ENCODE measurements around the gene AFTPH.

The AFTPH gene

GRCh38 chr2:64540615-64541014 is 16.5 kb downstream of the AFTPH start:
- FAIRE-seq, result no peak
- DNase-seq (ENCODE audit: low spot score), result no peak

- FAIRE-seq (no peak), DNase-seq (ENCODE audit: low spot score) (no peak)
These were observed 17.4 kb downstream of the AFTPH start for GRCh38 chr2:64541547-64541946.

DNA sequence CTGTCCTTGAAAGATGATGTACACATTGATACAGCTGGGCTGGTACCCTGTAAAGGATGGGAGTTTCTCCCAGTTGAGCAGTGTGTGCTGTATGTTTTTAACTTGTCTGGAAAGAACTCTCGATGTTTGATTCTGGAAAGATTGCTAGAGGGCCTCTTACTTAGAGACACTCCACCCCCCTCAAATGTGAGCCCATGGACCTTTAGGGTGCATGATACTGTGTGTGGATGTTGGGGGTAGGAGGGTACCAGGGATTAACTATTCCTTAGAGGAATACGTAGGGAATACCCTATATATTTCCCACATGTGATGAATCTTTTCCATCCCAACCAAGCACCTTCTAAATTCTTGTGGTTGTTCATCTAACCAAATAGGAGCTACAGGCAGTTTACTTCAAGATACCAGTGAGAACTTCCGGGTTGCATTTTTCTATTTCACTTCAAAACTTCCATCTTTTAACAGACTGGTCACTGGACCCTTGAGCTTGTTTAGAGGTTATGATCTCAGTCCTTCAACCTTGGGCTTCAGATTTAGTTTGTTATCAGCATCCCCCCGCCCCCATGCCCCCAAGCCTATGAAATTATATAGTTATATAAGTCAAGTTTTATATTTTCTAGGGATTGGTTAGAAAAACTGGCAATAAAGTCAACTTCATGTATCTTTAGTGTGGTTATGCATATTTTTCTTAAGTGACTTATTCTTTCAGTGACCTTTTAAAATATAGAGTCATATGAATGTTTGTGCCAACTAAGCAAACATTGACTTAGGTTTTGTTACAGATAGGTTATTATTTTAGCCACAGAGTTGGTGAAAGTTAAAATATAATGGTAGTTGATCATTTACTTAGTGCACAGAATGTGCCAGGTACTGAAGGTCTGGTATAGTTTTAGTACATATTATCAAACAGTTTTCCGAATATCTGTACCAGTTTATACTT is 18.2 kb downstream of the AFTPH start:
- no peak for FAIRE-seq
- no peak for DNase-seq (ENCODE audit: low spot score)

- DNase-seq (ENCODE audit: low spot score) (no peak), FAIRE-seq (no peak)
These were observed 19.0 kb downstream of the AFTPH start for GRCh38 chr2:64543008-64543697.

DNA sequence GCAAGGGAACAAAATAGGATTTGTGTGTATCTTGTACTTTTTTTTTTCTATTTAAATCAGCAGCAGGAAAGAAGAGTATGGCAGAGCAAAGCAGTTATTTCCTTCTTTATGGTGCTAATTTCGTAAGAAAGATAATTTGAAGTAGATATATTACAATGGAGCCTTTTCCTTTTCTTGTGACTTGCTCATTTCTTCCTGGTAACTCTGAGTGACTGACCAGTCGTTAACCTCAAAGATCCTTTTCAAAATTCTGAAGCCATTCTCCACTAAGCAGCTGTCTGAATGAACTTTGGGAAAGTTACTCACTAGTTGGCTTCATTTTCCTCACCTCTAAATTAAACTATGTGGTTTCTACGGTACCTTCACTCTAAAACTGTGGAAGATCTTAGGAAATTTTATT is 24.6 kb downstream of the AFTPH start:
- DNase-seq (ENCODE audit: low spot score), result no peak
- no peak for FAIRE-seq

DNA sequence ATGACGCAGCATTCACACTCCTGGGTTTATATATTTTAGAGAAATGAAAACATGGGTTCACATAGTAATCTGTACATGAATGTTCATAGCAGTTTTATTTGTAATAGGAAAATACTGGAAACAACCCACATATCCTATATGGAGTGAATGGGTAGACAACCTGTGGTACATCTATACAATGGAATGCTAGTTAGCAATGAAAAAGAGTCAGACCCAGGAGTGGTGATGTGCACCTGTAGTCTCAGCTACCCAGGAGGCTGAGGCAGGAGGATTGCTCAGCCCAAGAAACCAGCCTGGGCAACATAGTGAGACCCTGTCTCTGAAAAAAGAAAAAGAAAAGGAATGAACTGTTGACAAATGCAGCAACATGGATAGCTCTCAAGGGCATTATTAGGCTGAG is 25.9 kb downstream of the AFTPH start:
- no peak for FAIRE-seq
- DNase-seq (ENCODE audit: low spot score), result no peak

- no peak for DNase-seq (ENCODE audit: low spot score)
- FAIRE-seq, result no peak
These were observed 27.7 kb downstream of the AFTPH start for GRCh38 chr2:64551851-64552250.

DNA sequence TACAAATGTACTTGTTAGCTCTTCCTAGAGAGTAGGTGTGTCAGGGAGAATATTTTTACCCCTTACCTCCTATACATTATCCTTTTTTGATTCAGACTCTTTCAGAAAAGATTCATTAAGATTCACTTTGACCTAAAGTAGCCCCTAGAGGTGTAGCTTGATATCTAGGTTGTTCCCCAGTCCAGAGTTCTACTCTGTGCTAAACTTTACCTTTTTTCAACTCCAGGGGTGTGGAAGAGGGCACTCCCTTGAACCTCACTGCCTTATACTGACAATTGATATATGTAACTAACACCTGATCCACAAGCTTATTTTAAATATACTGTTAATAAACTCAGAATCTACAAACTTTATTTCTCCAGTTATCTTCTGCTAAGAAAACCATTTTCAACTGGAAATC is 30.0 kb downstream of the AFTPH start:
- FAIRE-seq (no peak), DNase-seq (ENCODE audit: low spot score) (no peak)

- FAIRE-seq (no peak), DNase-seq (ENCODE audit: low spot score) (no peak)
These were observed 34.4 kb downstream of the AFTPH start for GRCh38 chr2:64558445-64559081.

GRCh38 chr2:64562148-64562784 is 38.1 kb downstream of the AFTPH start:
- no peak for FAIRE-seq
- no peak for DNase-seq (ENCODE audit: low spot score)

- no peak for FAIRE-seq
- DNase-seq (ENCODE audit: low spot score), result no peak
These were observed 39.4 kb downstream of the AFTPH start for GRCh38 chr2:64563436-64563938.

GRCh38 chr2:64565949-64566710 is 42.0 kb downstream of the AFTPH start:
- FAIRE-seq (no peak), DNase-seq (ENCODE audit: low spot score) (no peak)

DNA sequence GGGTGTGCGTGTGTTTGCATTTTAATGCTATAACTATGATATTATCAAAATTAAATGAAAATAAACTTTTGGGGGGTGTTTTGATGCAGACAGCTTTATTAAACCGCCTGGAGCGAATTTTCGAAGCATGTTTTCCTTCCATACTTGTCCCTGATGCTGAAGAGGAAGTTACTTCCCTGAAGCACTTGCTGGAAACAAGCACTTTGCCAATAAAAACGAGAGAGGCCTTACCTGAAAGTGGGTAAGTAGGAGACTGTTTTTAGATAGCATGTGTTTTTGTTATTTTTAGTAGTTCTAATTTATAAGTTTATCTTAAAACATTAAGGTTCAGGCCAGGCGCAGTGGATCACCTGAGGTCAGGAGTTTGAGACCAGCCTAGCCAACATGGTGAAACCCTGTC is 43.3 kb downstream of the AFTPH start:
- no peak for DNase-seq (ENCODE audit: low spot score)
- no peak for FAIRE-seq

- no peak for DNase-seq (ENCODE audit: low spot score)
- FAIRE-seq, result no peak
These were observed 44.7 kb downstream of the AFTPH start for GRCh38 chr2:64568836-64569235.

DNA sequence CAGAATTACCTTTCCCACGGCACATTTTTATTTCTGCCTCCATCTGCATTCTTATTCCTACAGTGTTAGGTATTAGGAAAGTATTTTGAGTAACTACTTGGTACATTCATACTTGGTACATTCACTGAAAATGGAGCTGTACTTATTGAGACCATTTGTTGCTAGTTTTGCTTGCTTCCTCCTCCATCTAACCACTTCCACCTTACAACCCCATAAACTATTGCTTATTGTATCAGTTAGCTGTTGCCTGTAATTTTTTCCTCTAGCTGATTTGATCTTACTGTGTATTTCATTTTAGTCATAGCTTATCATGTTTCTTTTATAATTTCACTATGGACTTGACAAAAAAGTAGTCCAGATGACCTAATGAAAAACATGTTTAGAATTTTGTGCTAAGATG is 50.7 kb downstream of the AFTPH start:
- no peak for DNase-seq (ENCODE audit: low spot score)
- no peak for FAIRE-seq

DNA sequence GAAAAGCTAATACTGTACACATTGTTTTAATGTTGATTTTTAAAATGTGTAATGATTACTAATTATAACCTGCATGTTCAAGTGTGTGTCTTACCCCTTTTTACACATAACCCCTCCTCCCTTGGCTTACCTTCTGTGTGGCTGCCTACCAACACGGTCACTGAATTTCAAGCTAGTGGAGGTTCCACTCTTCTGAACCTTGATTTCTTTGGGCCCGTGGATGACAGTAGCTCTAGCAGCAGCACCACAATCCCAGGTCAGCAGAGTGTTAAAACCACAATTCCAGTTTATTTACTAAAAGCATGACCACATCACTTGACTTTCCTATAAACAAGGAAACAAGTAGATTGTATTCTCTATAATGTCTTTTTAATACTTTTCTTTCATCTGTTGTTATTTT is 56.9 kb downstream of the AFTPH start:
- no peak for DNase-seq (ENCODE audit: low spot score)
- FAIRE-seq, result no peak

- DNase-seq (ENCODE audit: low spot score) (no peak), FAIRE-seq (no peak)
These were observed 57.8 kb downstream of the AFTPH start for GRCh38 chr2:64581777-64582539.

DNA sequence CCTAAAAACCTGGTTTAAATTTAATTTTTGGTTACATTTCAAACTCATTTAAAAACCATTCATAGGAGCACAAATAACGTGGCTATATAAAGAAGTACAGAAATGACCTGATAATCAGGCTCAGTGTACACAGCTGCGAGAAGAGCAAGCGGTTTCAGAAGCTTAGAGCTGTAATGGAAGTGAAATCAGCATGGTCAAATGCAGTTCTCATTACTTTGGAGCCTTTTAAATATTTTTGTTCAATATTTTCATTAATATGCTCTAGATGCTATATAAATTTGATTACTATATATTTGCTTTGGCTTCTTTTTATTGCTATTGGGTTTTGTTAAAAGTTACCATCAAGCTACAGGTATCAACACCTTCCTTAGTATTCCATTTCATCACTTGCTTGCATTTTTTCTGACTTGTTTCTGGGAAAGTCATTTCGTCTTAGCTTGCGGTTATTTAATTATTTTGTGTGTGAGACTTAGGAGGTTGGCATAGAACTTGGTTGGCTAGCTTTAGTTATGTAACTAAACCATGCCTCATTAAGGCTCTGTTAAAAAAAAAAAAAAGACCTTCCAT is 58.7 kb downstream of the AFTPH start:
- FAIRE-seq (no peak), DNase-seq (ENCODE audit: low spot score) (no peak)

DNA sequence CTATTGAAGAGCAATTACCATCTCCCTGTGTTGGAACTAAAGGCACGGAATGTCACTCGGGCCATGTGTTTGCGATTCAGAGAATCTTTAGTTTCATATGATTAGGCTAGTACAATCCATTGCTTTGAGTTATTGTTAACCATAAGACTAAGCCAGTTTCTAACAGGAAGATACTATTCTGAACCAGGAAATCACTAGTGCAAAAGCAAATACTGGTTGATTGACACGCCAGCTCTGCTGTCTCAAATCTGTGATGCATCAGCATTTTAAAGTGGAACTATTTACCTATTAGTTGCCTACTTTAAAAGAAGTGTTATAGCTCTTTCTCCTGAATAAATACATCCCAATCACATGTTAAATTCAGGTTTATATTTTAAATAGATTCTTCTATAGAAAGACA is 61.9 kb downstream of the AFTPH start:
- no peak for DNase-seq (ENCODE audit: low spot score)
- no peak for FAIRE-seq

Measured in urothelium cell line (cell line).